MM.1S (cell line): ENCODE results near the gene TRNT1.

ENCODE experiments used
- DNase-seq: peaks from one replicate; pipeline ENCODE4 v3.0.0-alpha.2; 2015
- H2AFZ ChIP-seq: fragments of 300-600 bp; sonication (generic); 2 replicates; pipeline ENCODE4 v1.6.0; 2016; ENCODE audit warnings: antibody characterized with exemption, low read length
- H3F3A ChIP-seq: fragments of 300-600 bp; sonication (generic); 2 replicates; pipeline ENCODE4 v1.6.1; 2016; ENCODE audit warnings: mild to moderate bottlenecking, antibody characterized with exemption, low read length, moderate library complexity, mixed read lengths; ENCODE audit not compliant: insufficient read depth
- H3K27ac ChIP-seq: fragments of 300-600 bp; sonication (generic); 2 replicates; pipeline ENCODE4 v1.5.1; 2016; ENCODE audit warnings: mild to moderate bottlenecking, low read length
- H3K27me3 ChIP-seq: fragments of 300-600 bp; sonication (generic); replicated peaks from 2 replicates; pipeline ENCODE4 v1.6.0; 2016; ENCODE audit warnings: low read length; ENCODE audit not compliant: insufficient read depth
- H3K36me3 ChIP-seq: fragments of 300-600 bp; sonication (generic); replicated peaks from 2 replicates; pipeline ENCODE4 v1.6.1; 2016; ENCODE audit warnings: mild to moderate bottlenecking, low read length, mixed read lengths; ENCODE audit not compliant: insufficient read depth
- H3K4me1 ChIP-seq: fragments of 300-600 bp; sonication (generic); 2 replicates; pipeline ENCODE4 v1.6.1; 2016; ENCODE audit warnings: low read length, mixed read lengths
- H3K4me2 ChIP-seq: fragments of 300-600 bp; sonication (generic); 2 replicates; pipeline ENCODE4 v1.6.0; 2016; ENCODE audit warnings: low read depth, low read length
- H3K4me3 ChIP-seq: fragments of 300-600 bp; sonication (generic); 2 replicates; pipeline ENCODE4 v1.5.1; 2016; ENCODE audit warnings: low read length, mixed read lengths
- H3K79me2 ChIP-seq: fragments of 300-600 bp; sonication (generic); 2 replicates; pipeline ENCODE4 v1.6.1; 2016; ENCODE audit warnings: mixed run types, low read length, mixed read lengths
- H3K9ac ChIP-seq: fragments of 300-600 bp; sonication (generic); 2 replicates; pipeline ENCODE4 v1.6.1; 2016; ENCODE audit warnings: low read length, mixed read lengths
- H3K9me2 ChIP-seq: fragments of 300-600 bp; sonication (generic); replicated peaks from 2 replicates; pipeline ENCODE4 v1.6.1; 2016; ENCODE audit warnings: mild to moderate bottlenecking, low read length, mixed read lengths; ENCODE audit not compliant: insufficient read depth
- H3K9me3 ChIP-seq: fragments of 300-600 bp; sonication (generic); replicated peaks from 2 replicates; pipeline ENCODE4 v1.6.1; 2016; ENCODE audit warnings: mild to moderate bottlenecking, low read length, mixed read lengths; ENCODE audit not compliant: insufficient read depth
- H4K20me1 ChIP-seq: fragments of 300-600 bp; sonication (generic); 2 replicates; pipeline ENCODE4 v1.6.1; 2016; ENCODE audit warnings: mild to moderate bottlenecking, low read length, moderate library complexity, mixed read lengths; ENCODE audit not compliant: insufficient read depth
- EZH2 ChIP-seq: fragments of 300-600 bp; sonication (generic); optimal IDR thresholded peaks from 2 replicates; pipeline ENCODE3; 2017; ENCODE audit warnings: low read depth, mild to moderate bottlenecking, antibody characterized with exemption, low read length, mixed read lengths
- EZH2phosphoT487 ChIP-seq: fragments of 300-600 bp; sonication (generic); IDR thresholded peaks from 2 replicates; pipeline ENCODE4 v1.6.1; 2018; ENCODE audit warnings: antibody characterized with exemption, low read length
- TF ChIP-seq, protein P1 (sequence below): fragments of 300-600 bp; sonication (generic); IDR thresholded peaks from 2 replicates; pipeline ENCODE4 v1.5.1; 2016; ENCODE audit warnings: antibody characterized with exemption, low read length, mixed read lengths

TRNT1 gene

GRCh38 chr3:3089017-3089416 is 37.7 kb upstream of the TRNT1 start:
- Histone ChIP-seq H3K27ac (peak overlapping the region; percentile 77; the same call in 1 of the 2 replicates), H3K36me3 (no peaks in the 10 kb centered on the region), H3K9ac (no peak overlapping the region), H2AFZ (no peak overlapping the region), H3K4me1 (peaks cover 22% of the 10 kb centered on the region), H3K79me2 (no peaks in the 10 kb centered on the region), H3F3A (peaks cover 11% of the 10 kb centered on the region; the same call in 1 of the 2 replicates), H3K9me3 (no peaks in the 10 kb centered on the region), H3K9me2 (no peaks in the 10 kb centered on the region), H3K4me3 (no peak overlapping the region), H3K4me2 (peak overlapping the region; percentile 47), H3K27me3 (no peaks in the 10 kb centered on the region), H4K20me1 (no peaks in the 10 kb centered on the region)
- TF ChIP-seq EZH2: no peak
- TF ChIP-seq, protein P1, sequence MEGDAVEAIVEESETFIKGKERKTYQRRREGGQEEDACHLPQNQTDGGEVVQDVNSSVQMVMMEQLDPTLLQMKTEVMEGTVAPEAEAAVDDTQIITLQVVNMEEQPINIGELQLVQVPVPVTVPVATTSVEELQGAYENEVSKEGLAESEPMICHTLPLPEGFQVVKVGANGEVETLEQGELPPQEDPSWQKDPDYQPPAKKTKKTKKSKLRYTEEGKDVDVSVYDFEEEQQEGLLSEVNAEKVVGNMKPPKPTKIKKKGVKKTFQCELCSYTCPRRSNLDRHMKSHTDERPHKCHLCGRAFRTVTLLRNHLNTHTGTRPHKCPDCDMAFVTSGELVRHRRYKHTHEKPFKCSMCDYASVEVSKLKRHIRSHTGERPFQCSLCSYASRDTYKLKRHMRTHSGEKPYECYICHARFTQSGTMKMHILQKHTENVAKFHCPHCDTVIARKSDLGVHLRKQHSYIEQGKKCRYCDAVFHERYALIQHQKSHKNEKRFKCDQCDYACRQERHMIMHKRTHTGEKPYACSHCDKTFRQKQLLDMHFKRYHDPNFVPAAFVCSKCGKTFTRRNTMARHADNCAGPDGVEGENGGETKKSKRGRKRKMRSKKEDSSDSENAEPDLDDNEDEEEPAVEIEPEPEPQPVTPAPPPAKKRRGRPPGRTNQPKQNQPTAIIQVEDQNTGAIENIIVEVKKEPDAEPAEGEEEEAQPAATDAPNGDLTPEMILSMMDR: peak; percentile 12; the same call in 1 of the 2 replicates
- peak; percentile 45 for DNase-seq

GRCh38 chr3:3097958-3098357 is 28.8 kb upstream of the TRNT1 start:
- H3K9me2 ChIP-seq: no peaks in the 10 kb centered on the region
- H3K36me3 ChIP-seq: no peaks in the 10 kb centered on the region
- H3K27ac ChIP-seq: peak overlapping the region; percentile 73
- H3K27me3 ChIP-seq: no peaks in the 10 kb centered on the region
- peak overlapping the region; percentile 56 for H2AFZ ChIP-seq
- H3F3A ChIP-seq: peaks cover 22% of the 10 kb centered on the region
- no peaks in the 10 kb centered on the region for H3K9me3 ChIP-seq
- no peaks in the 10 kb centered on the region for H3K79me2 ChIP-seq
- H3K4me2 ChIP-seq: peak overlapping the region; percentile 55
- H3K9ac ChIP-seq: peak overlapping the region; percentile 8; the same call in 1 of the 2 replicates
- peak; percentile 46 for DNase-seq
- peak overlapping the region; percentile 34; the same call in 1 of the 2 replicates for H3K4me3 ChIP-seq
- TF ChIP-seq EZH2: no peak
- TF ChIP-seq EZH2phosphoT487: no peak
- TF ChIP-seq, protein P1: no peak
- peaks cover 29% of the 10 kb centered on the region for H3K4me1 ChIP-seq
- H4K20me1 ChIP-seq: no peaks in the 10 kb centered on the region

- TF ChIP-seq EZH2phosphoT487: no peak
- Histone ChIP-seq H3K27me3 (no peaks in the 10 kb centered on the region), H3K4me2 (peak overlapping the region; percentile 62), H3K36me3 (no peaks in the 10 kb centered on the region), H3K27ac (peak overlapping the region; percentile 73), H3F3A (peaks cover 23% of the 10 kb centered on the region), H4K20me1 (no peaks in the 10 kb centered on the region), H3K9me3 (no peaks in the 10 kb centered on the region), H3K9ac (peak overlapping the region; percentile 42; the same call in 1 of the 2 replicates), H3K4me3 (peak overlapping the region; percentile 48), H3K9me2 (no peaks in the 10 kb centered on the region), H2AFZ (peak overlapping the region; percentile 69), H3K4me1 (peaks cover 26% of the 10 kb centered on the region), H3K79me2 (no peaks in the 10 kb centered on the region)
- DNase-seq: peak; percentile 27
Measured at GRCh38 chr3:3101660-3102458, 24.9 kb upstream of the TRNT1 start.
